Endothelial cell of umbilical vein (primary cell): ENCODE results near the gene C21orf58. TPM values are rescaled to one million over a fixed set of nuclear protein-coding genes. Genes with fewer than 3 reads are reported as not detected.

Experiments used
- BruUV-seq: library from RNA; stranded (reverse); fragments of 400-500 nt; replicated peaks from 2 replicates; lab custom pipeline; 2021; lab: Mats Ljungman, UMichigan
- CTCF ChIA-PET: fragments of 300-600, 350-600 bp; sonication (Branson Sonifier 250); formaldehyde crosslinking; loops from one replicate; lab custom pipeline; 2021; ENCODE audit warnings: antibody characterized with exemption, inconsistent platforms; lab: Charles Lee
- POLR2A ChIA-PET: fragments of 300-600, 350-600 bp; sonication (Branson Sonifier 250); formaldehyde crosslinking; loops from one replicate; lab custom pipeline; 2021; ENCODE audit warnings: antibody characterized with exemption, inconsistent platforms; lab: Charles Lee
- DNase-seq: peaks from one replicate; pipeline ENCODE4 v3.0.0-alpha.2; 2011; ENCODE audit warnings: low read depth, low spot score
- FAIRE-seq: peaks from 2 replicates; lab custom pipeline; 2011; peaks lifted over from hg19 to GRCh38; lab: Jason Lieb, UNC
- H2AFZ ChIP-seq: 2 replicates; pipeline ENCODE4 v1.6.0; 2012; ENCODE audit warnings: low read depth, low read length, control low read depth, inconsistent platforms
- H3K27ac ChIP-seq: 2 replicates; pipeline ENCODE4 v1.5.1; 2011; ENCODE audit warnings: low read depth, mild to moderate bottlenecking, control low read depth, low read length, moderate library complexity; ENCODE audit not compliant: insufficient read depth
- H3K27me3 ChIP-seq, 2 experiments: 2 replicates each; pipeline versions ENCODE4 v1.6.0 to v1.6.1; 2011; ENCODE audit warnings: low read length in 2 of 2, mixed read lengths in 1 of 2; ENCODE audit not compliant: control insufficient read depth in 2 of 2, insufficient read depth in 2 of 2
- H3K36me3 ChIP-seq, 2 experiments: 2 replicates in 1 of 2; 3 replicates in 1 of 2; pipeline ENCODE4 v1.5.1; 2011; ENCODE audit warnings: low read length in 2 of 2, mild to moderate bottlenecking in 1 of 2, moderate library complexity in 1 of 2; ENCODE audit not compliant: control insufficient read depth in 2 of 2, insufficient read depth in 2 of 2; ENCODE audit errors: extremely low read depth in 1 of 2
- H3K4me1 ChIP-seq: 3 replicates; pipeline ENCODE4 v1.5.1; 2011; ENCODE audit warnings: mild to moderate bottlenecking, low read length; ENCODE audit not compliant: control insufficient read depth, insufficient read depth; ENCODE audit errors: extremely low read depth
- H3K4me2 ChIP-seq: 2 replicates; pipeline ENCODE4 v1.6.1; 2011; ENCODE audit warnings: low read length, control low read depth, mixed read lengths; ENCODE audit not compliant: insufficient read depth
- H3K4me3 ChIP-seq, 3 experiments: fragments of 200-600 bp in 1 of 3; sonication (generic), shearing (Covaris generic) in 1 of 3; replicated peaks in 1 of 3; 2 replicates each; pipeline ENCODE4 v1.5.1; 2011 to 2016; ENCODE audit warnings: control low read depth in 3 of 3, low read length in 3 of 3, mild to moderate bottlenecking in 2 of 3, inconsistent platforms in 1 of 3, low read depth in 1 of 3, moderate library complexity in 1 of 3; ENCODE audit not compliant: insufficient read depth in 1 of 3
- H3K79me2 ChIP-seq: 2 replicates; pipeline ENCODE4 v1.6.0; 2012; ENCODE audit warnings: low read length, inconsistent platforms; ENCODE audit not compliant: control insufficient read depth, insufficient read depth
- H3K9ac ChIP-seq: replicated peaks from 2 replicates; pipeline ENCODE3; 2011; ENCODE audit warnings: low read length, control low read depth; ENCODE audit not compliant: insufficient read depth; ENCODE audit errors: extremely low read depth
- H3K9me1 ChIP-seq: replicated peaks from 3 replicates; pipeline ENCODE4 v1.6.0; 2011; ENCODE audit warnings: mild to moderate bottlenecking, low read length; ENCODE audit not compliant: control insufficient read depth, insufficient read depth; ENCODE audit errors: extremely low read depth
- H3K9me3 ChIP-seq: replicated peaks from 2 replicates; pipeline ENCODE4 v1.5.1; 2012; ENCODE audit warnings: low read length, inconsistent platforms; ENCODE audit not compliant: control insufficient read depth, insufficient read depth
- H4K20me1 ChIP-seq: replicated peaks from 2 replicates; pipeline ENCODE3; 2011; ENCODE audit warnings: mild to moderate bottlenecking, low read length; ENCODE audit not compliant: control insufficient read depth, insufficient read depth; ENCODE audit errors: extremely low read depth
- EZH2 ChIP-seq: IDR thresholded peaks from 2 replicates; pipeline ENCODE4 v1.6.1; 2012; ENCODE audit warnings: borderline replicate concordance, low read depth, mild to moderate bottlenecking, moderate library complexity, low read length, inconsistent platforms; ENCODE audit not compliant: severe bottlenecking
- FOS ChIP-seq: IDR thresholded peaks from 2 replicates; pipeline ENCODE4 v1.6.1; 2011; ENCODE audit warnings: mild to moderate bottlenecking, low read length, moderate library complexity, borderline replicate concordance; ENCODE audit not compliant: insufficient read depth
- GATA2 ChIP-seq: IDR thresholded peaks from 2 replicates; pipeline ENCODE4 v1.7.0; 2011; ENCODE audit warnings: low read depth, mild to moderate bottlenecking, moderate library complexity, mixed read lengths, low read length; ENCODE audit not compliant: insufficient read length, insufficient read depth
- JUN ChIP-seq: IDR thresholded peaks from 2 replicates; pipeline ENCODE4 v1.6.1; 2011; ENCODE audit warnings: borderline replicate concordance, low read depth; ENCODE audit not compliant: insufficient read length, insufficient read depth
- MAX ChIP-seq: IDR thresholded peaks from 2 replicates; pipeline ENCODE4 v1.6.1; 2011; ENCODE audit not compliant: insufficient read depth, insufficient read length
- MYC ChIP-seq: IDR thresholded peaks from one replicate; pipeline ENCODE4 v1.6.1; 2011; ENCODE audit warnings: mild to moderate bottlenecking, low read depth, low read length
- POLR2A ChIP-seq: IDR thresholded peaks from 2 replicates; pipeline ENCODE4 v1.6.1; 2012; ENCODE audit warnings: low read depth, mild to moderate bottlenecking, control low read depth, low read length
- POLR2AphosphoS5 ChIP-seq: IDR thresholded peaks from 2 replicates; pipeline ENCODE4 v1.6.1; 2012; ENCODE audit warnings: low read depth, mild to moderate bottlenecking, control low read depth, low read length, moderate library complexity; ENCODE audit not compliant: insufficient read depth
- dilution Hi-C: fragments of 300-500 bp; cut with MboI; formaldehyde crosslinking; loops from one replicate; pipeline ENCODE4 v1.15.0; 2019; ENCODE audit warnings: low sequenced_read_pairs; ENCODE audit not compliant: extremely low pct_ligation_motif_present
- intact Hi-C: fragments of 100-400 bp; cut with micrococcal nuclease; formaldehyde crosslinking; loops from one replicate; pipeline ENCODE4 v1.10.0; 2022
- polyA plus RNA-seq, 4 experiments: library from polyadenylated mRNA; depleted of rRNA in 3 of 4; stranded (reverse) in 3 of 4; unstranded in 1 of 4; fragments of >200 nt; gene quantifications; 2 replicates each; pipeline versions ENCODE4 v1.2.1 to v1.2.3, GENCODE V29; 2011 to 2012; ENCODE audit warnings: missing spikeins in 1 of 4
- total RNA-seq: library from RNA; stranded (reverse); gene quantifications from 2 replicates; pipeline ENCODE4 v1.2.3, GENCODE V29; 2021

The C21orf58 gene
- total and polyA plus RNA-seq, 2 donors (not counting 3 experiments of a cell fraction or from before 2014, with no cell fraction given) = 6.0 to 24.3 TPM

GRCh38 chr21:46253610-46254124 lies 70.0 kb downstream of the C21orf58 start:
- no peaks in the 10 kb centered on the region for H3K9me1 ChIP-seq

DNA sequence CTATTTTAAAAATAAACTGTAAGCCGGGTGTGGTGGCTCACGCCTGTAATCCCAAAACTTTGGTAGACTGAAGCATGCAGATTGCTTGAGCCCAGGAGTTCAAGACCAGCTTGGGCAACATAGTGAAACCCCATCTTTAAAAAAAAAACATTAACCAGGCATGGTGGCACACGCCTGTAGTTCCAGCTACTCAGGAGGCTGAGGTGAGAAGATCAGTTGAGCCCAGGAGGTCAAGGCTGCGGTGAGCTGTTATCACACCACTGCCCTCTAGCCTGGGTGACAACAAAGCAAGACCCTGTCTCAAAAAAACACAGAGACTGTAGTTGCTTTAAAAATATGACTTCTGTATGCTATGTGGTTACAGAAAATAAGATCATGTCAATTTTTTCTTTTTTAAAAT lies 70.8 kb downstream of the C21orf58 start:
- Histone ChIP-seq H3K79me2 (no peaks in the 10 kb centered on the region), H3K9me3 (no peaks in the 10 kb centered on the region), H3K27me3 (no peaks in the 10 kb centered on the region), H3K27ac (no peak overlapping the region), H3K4me1 (no peaks in the 10 kb centered on the region), H3K9me1 (no peaks in the 10 kb centered on the region), H3K4me3 (no peak overlapping the region), H3K4me2 (no peak overlapping the region), H4K20me1 (no peaks in the 10 kb centered on the region), H3K9ac (no peak overlapping the region), H3K36me3 (peaks cover 21 to 53% of the 10 kb centered on the region in 2 experiments), H2AFZ (no peak overlapping the region)
- no peak for DNase-seq
- dilution Hi-C loops (no loop called here), intact Hi-C loops (no loop called here)
- CTCF ChIA-PET = interaction anchor here (1.0 to 1.8 kb wide), 3 partner anchors 8 to 109 kb away, joined by 3 to 7 read pairs (median 4); no protein-coding TSS in a partner anchor
- TF ChIP-seq JUN (no peak), MAX (no peak), MYC (no peak), POLR2AphosphoS5 (no peak), POLR2A (no peak)
- FAIRE-seq = no peak
- no TSS peak for BruUV-seq
- POLR2A ChIA-PET = no interaction called here

More at GRCh38 chr21:46253610-46254124, 70.0 kb downstream of the C21orf58 start:
- Histone ChIP-seq H3K9me3 (no peaks in the 10 kb centered on the region), H3K4me3 (no peak overlapping the region), H3K4me1 (no peaks in the 10 kb centered on the region), H4K20me1 (no peaks in the 10 kb centered on the region), H3K4me2 (no peak overlapping the region), H3K27ac (no peak overlapping the region), H3K36me3 (peaks cover 25 to 51% of the 10 kb centered on the region in 2 experiments), H3K27me3 (no peaks in the 10 kb centered on the region), H3K9ac (no peak overlapping the region), H3K79me2 (no peaks in the 10 kb centered on the region), H2AFZ (no peak overlapping the region)
- no TSS peak for BruUV-seq
- intact Hi-C loops (no loop called here), dilution Hi-C loops (no loop called here)
- DNase-seq (peak; percentile 7), FAIRE-seq (no peak)
- ChIA-PET POLR2A (no interaction called here), CTCF (interaction anchor here (1.5 to 1.8 kb wide), 2 partner anchors 13 to 110 kb away, joined by 4 to 7 read pairs; no protein-coding TSS in a partner anchor)
- TF ChIP-seq POLR2AphosphoS5 (no peak), JUN (no peak), FOS (no peak), EZH2 (no peak), MAX (no peak), MYC (no peak), GATA2 (no peak), POLR2A (no peak)
